ENCODE measurements around the gene SGIP1. TPM values are rescaled to one million over a fixed set of nuclear protein-coding genes. Genes with fewer than 3 reads are reported as not detected.

The SGIP1 gene
- total RNA-seq, 4 donors from 2014 or later: 3.9 to 14.7 (median 6.5) TPM

GRCh38 chr1:66761221-66761620 is 227.3 kb downstream of the SGIP1 start:
- Histone ChIP-seq H3K4me3 (no peak overlapping the region), H3K4me1 (no peaks in the 10 kb centered on the region), H3K27me3 (no peaks in the 10 kb centered on the region), H3K27ac (no peak overlapping the region), H3K9me3 (no peaks in the 10 kb centered on the region), H3K36me3 (no peaks in the 10 kb centered on the region)
- no peak for DNase-seq (ENCODE audit: low spot score in 2 of 2)
- 84 to 85% methylated on average over 2 of the region's 2 CpGs for whole genome bisulfite sequencing, 2 donors
- TF ChIP-seq EP300 (IDR thresholded peaks at IDR 0.05): no peak

GRCh38 chr1:66764994-66765578 is 231.1 kb downstream of the SGIP1 start:
- Histone ChIP-seq H3K27me3 (no peaks in the 10 kb centered on the region), H3K36me3 (no peaks in the 10 kb centered on the region), H3K27ac (no peak overlapping the region), H3K4me1 (no peaks in the 10 kb centered on the region), H3K9me3 (no peaks in the 10 kb centered on the region), H3K4me3 (no peak overlapping the region)
- peak; percentile 17 to 90 for DNase-seq (ENCODE audit: low spot score in 2 of 2)
- WGBS, 2 donors: 17 to 23% methylated on average over 3 of the region's 3 CpGs
- peak; percentile 48 to 72 (median 68) for TF ChIP-seq CTCF (IDR thresholded peaks at IDR 0.05)
- TF ChIP-seq POLR2A (IDR thresholded peaks at IDR 0.05): no peak

GRCh38 chr1:66767626-66768025 is 233.7 kb downstream of the SGIP1 start:
- H3K27me3 ChIP-seq: no peaks in the 10 kb centered on the region
- no peak for DNase-seq (ENCODE audit: low spot score in 2 of 2)
- no peaks in the 10 kb centered on the region for H3K36me3 ChIP-seq
- no peaks in the 10 kb centered on the region for H3K9me3 ChIP-seq
- TF ChIP-seq CTCF (IDR thresholded peaks at IDR 0.05) (no peak), EP300 (IDR thresholded peaks at IDR 0.05) (no peak), POLR2A (IDR thresholded peaks at IDR 0.05) (no peak)
- no peak overlapping the region for H3K27ac ChIP-seq
- H3K4me1 ChIP-seq: no peaks in the 10 kb centered on the region
- no peak overlapping the region for H3K4me3 ChIP-seq

- TF ChIP-seq CTCF (IDR thresholded peaks at IDR 0.05): no peak
- no peak for TF ChIP-seq EP300 (IDR thresholded peaks at IDR 0.05)
- no peak for TF ChIP-seq POLR2A (IDR thresholded peaks at IDR 0.05)
- H3K27ac ChIP-seq: no peak overlapping the region
- H3K27me3 ChIP-seq: no peaks in the 10 kb centered on the region
- no peaks in the 10 kb centered on the region for H3K4me1 ChIP-seq
- no peak for DNase-seq (ENCODE audit: low spot score in 2 of 2)
- no peaks in the 10 kb centered on the region for H3K36me3 ChIP-seq
- no peak overlapping the region for H3K4me3 ChIP-seq
- H3K9me3 ChIP-seq: no peaks in the 10 kb centered on the region
- 86 to 92% methylated on average over 1 of the region's 1 CpG for WGBS, 2 donors
These were observed 235.0 kb downstream of the SGIP1 start for GRCh38 chr1:66768965-66769364.

GRCh38 chr1:66769512-66770229 is 235.7 kb downstream of the SGIP1 start:
- H3K36me3 ChIP-seq: no peaks in the 10 kb centered on the region
- 87 to 88% methylated on average over 7 of the region's 7 CpGs for WGBS, 2 donors
- no peak for TF ChIP-seq CTCF (IDR thresholded peaks at IDR 0.05)
- no peak for DNase-seq (ENCODE audit: low spot score in 2 of 2)
- no peaks in the 10 kb centered on the region for H3K9me3 ChIP-seq
- H3K4me3 ChIP-seq: no peak overlapping the region
- H3K27me3 ChIP-seq: no peaks in the 10 kb centered on the region
- H3K27ac ChIP-seq: no peak overlapping the region
- H3K4me1 ChIP-seq: no peaks in the 10 kb centered on the region
